Gastrocnemius medialis (tissue), 4 donors: Measurements from ENCODE around the gene CFAP77.

ENCODE experiments used
- POLR2A ChIP-seq, 2 donors: fragments of 450-650 bp; IDR thresholded peaks; one replicate each; pipeline ENCODE4 v1.6.1; 2017; ENCODE audit warnings: antibody characterized with exemption in 2 of 2, mild to moderate bottlenecking in 2 of 2, moderate library complexity in 2 of 2
- TF ChIP-seq, protein P1 (sequence below), 5 experiments: fragments of 450-650 bp in 3 of 5; fragments of 200-600 bp in 2 of 5; sonication (generic) in 2 of 5; IDR thresholded peaks in 4 of 5; conservative IDR thresholded peaks in 1 of 5; 1 replicate in 4 of 5; 2 replicates in 1 of 5; pipeline ENCODE4 v1.5.1; 2016 to 2019; ENCODE audit warnings: antibody characterized with exemption in 5 of 5, mild to moderate bottlenecking in 3 of 5, moderate library complexity in 3 of 5

DNA sequence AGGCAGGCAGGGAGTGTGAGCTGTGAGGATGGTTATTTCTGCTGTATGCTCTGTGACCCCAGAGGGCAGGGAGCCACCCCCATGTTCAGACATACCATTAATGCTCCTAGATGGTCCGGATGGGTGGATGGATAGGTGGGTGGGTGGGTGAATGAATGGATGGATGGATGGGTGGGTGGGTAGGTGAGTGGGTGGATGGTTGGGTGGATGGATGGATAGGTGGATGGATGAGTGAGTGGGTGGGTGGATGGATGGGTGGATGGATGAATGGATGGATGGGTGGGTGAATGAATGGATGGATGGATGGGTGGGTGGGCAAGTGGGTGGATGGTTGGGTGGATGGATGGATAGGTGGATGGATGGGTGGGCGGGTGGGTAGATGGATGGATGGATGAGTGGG lies 109.0 kb downstream of the CFAP77 start:
- no peak for TF ChIP-seq POLR2A (IDR thresholded peaks at IDR 0.05)
- TF ChIP-seq, protein P1, sequence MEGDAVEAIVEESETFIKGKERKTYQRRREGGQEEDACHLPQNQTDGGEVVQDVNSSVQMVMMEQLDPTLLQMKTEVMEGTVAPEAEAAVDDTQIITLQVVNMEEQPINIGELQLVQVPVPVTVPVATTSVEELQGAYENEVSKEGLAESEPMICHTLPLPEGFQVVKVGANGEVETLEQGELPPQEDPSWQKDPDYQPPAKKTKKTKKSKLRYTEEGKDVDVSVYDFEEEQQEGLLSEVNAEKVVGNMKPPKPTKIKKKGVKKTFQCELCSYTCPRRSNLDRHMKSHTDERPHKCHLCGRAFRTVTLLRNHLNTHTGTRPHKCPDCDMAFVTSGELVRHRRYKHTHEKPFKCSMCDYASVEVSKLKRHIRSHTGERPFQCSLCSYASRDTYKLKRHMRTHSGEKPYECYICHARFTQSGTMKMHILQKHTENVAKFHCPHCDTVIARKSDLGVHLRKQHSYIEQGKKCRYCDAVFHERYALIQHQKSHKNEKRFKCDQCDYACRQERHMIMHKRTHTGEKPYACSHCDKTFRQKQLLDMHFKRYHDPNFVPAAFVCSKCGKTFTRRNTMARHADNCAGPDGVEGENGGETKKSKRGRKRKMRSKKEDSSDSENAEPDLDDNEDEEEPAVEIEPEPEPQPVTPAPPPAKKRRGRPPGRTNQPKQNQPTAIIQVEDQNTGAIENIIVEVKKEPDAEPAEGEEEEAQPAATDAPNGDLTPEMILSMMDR (IDR thresholded peaks at IDR 0.05 in 4 of 5, conservative IDR thresholded peaks at IDR 0.05 in 1 of 5) = no peak
